ENCODE measurements around the gene DHRS1. TPM values are rescaled to one million over a fixed set of nuclear protein-coding genes. Genes with fewer than 3 reads are reported as not detected.

The DHRS1 gene
- total RNA-seq, result 8.2 TPM

- DNase-seq (ENCODE audit: low spot score in 2 of 2) (peak; percentile 97 to 99), FAIRE-seq (no peak)
Measured at GRCh38 chr14:24299255-24300191, at the start of gene DHRS1, which contains the start of gene NOP9. TSS of gene DHRS1 (minus strand) at chr14:24299780. CDS start at chr14:24299106, 674 bp downstream. TSS of gene NOP9 (plus strand) at chr14:24299850. CDS start at chr14:24299955, 105 bp downstream.

- DNase-seq (ENCODE audit: low spot score in 2 of 2), result no peak
- FAIRE-seq, result no peak
Measured at GRCh38 chr14:24348186-24348585, 48.6 kb upstream of the DHRS1 start.

GRCh38 chr14:24347134-24347533 lies 47.6 kb upstream of the DHRS1 start:
- DNase-seq (ENCODE audit: low spot score in 2 of 2) (no peak), FAIRE-seq (no peak)

- FAIRE-seq, result no peak
- no peak for DNase-seq (ENCODE audit: low spot score in 2 of 2)
Measured at GRCh38 chr14:24343795-24344660, 44.4 kb upstream of the DHRS1 start.

GRCh38 chr14:24342889-24343288 lies 43.3 kb upstream of the DHRS1 start:
- no peak for DNase-seq (ENCODE audit: low spot score in 2 of 2)
- no peak for FAIRE-seq

- DNase-seq (ENCODE audit: low spot score in 2 of 2) (no peak), FAIRE-seq (no peak)
Measured at GRCh38 chr14:24340606-24341005, 41.0 kb upstream of the DHRS1 start.

- DNase-seq (ENCODE audit: low spot score in 2 of 2) (no peak), FAIRE-seq (no peak)
Measured at GRCh38 chr14:24339284-24340151, 39.9 kb upstream of the DHRS1 start, which contains the start of gene RIPK3. TSS of gene RIPK3 (minus strand) at chr14:24339991. CDS start at chr14:24339826, 165 bp downstream.

- no peak for FAIRE-seq
Measured at GRCh38 chr14:24338843-24339242, 39.3 kb upstream of the DHRS1 start.

GRCh38 chr14:24337824-24338175 lies 38.2 kb upstream of the DHRS1 start:
- FAIRE-seq, result no peak

More at GRCh38 chr14:24338843-24339242, 39.3 kb upstream of the DHRS1 start:
- no peak for DNase-seq (ENCODE audit: low spot score in 2 of 2)

GRCh38 chr14:24337144-24337823 lies 37.7 kb upstream of the DHRS1 start:
- peak in 1 of 2 donors; percentile 1 for DNase-seq (ENCODE audit: low spot score in 2 of 2)
- no peak for FAIRE-seq

More at GRCh38 chr14:24337824-24338175, 38.2 kb upstream of the DHRS1 start:
- no peak for DNase-seq (ENCODE audit: low spot score in 2 of 2)

GRCh38 chr14:24335461-24336171 lies 36.0 kb upstream of the DHRS1 start:
- DNase-seq (ENCODE audit: low spot score in 2 of 2) (peak in 1 of 2 donors; percentile 19), FAIRE-seq (no peak)

GRCh38 chr14:24334431-24335291 lies 35.1 kb upstream of the DHRS1 start, which contains the start of gene ADCY4:
TSS of gene ADCY4 (minus strand) at chr14:24335071. CDS start at chr14:24334652, 419 bp downstream.
- DNase-seq (ENCODE audit: low spot score in 2 of 2) (peak in 1 of 2 donors; percentile 28), FAIRE-seq (no peak)

- no peak for FAIRE-seq
- peak; percentile 83 to 89 for DNase-seq (ENCODE audit: low spot score in 2 of 2)
Measured at GRCh38 chr14:24332268-24332993, 32.9 kb upstream of the DHRS1 start.

GRCh38 chr14:24331731-24332267 lies 32.2 kb upstream of the DHRS1 start:
- no peak for DNase-seq (ENCODE audit: low spot score in 2 of 2)
- no peak for FAIRE-seq

GRCh38 chr14:24330973-24331674 lies 31.5 kb upstream of the DHRS1 start:
- FAIRE-seq (no peak), DNase-seq (ENCODE audit: low spot score in 2 of 2) (no peak)

- DNase-seq (ENCODE audit: low spot score in 2 of 2), result no peak
- FAIRE-seq, result no peak
Measured at GRCh38 chr14:24329736-24330135, 30.2 kb upstream of the DHRS1 start.
